Stimulated activated CD8-positive, alpha-beta memory T cell treated with anti-CD3 and anti-CD28 coated beads, Interleukin-15, amount 100 ng/mL, for 1 hour (primary cell): Measurements from ENCODE around the gene EIF5B.

Source experiments
- DNase-seq: peaks from one replicate; pipeline ENCODE4 v3.0.0-alpha.2; 2020; ENCODE audit warnings: low read depth

EIF5B gene

DNA sequence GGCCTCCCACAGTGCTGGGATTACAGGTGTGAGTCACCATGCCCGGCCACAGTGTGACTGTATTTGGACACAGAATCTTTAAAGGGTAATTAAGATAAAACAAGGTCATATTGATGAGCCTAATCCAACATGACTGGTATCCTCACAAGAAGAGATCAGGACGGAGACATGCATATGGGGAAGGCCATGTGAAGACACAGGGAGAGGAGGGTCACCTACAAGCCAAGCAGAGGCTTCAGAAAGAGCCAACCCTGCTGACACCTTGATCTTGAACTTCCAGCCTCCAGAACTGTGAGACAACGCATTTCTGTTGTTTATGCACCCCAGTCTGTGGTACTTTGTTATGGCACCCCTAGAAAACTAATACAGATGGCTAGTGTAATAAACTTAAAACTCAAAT, 80.2 kb downstream of the EIF5B start:
- DNase-seq = no peak

DNA sequence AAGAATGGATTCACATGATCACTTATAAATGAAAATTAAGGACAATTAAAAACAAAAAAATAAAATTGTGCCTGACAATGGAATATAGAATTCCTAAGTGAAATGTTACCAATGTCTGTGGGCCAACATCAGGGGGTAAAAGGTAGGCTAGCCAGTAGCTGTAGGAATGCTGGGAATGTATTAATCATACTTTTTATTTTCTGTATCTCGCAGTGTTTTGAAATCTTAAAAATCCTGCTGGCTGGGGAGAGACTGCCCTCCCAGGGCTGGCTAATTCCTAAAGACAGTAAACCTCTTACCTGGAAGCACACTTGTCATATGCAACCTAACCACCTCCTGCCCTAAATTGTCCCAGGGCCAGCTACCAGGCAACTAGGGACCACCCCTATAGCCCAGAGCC, 82.8 kb downstream of the EIF5B start:
- no peak for DNase-seq

DNA sequence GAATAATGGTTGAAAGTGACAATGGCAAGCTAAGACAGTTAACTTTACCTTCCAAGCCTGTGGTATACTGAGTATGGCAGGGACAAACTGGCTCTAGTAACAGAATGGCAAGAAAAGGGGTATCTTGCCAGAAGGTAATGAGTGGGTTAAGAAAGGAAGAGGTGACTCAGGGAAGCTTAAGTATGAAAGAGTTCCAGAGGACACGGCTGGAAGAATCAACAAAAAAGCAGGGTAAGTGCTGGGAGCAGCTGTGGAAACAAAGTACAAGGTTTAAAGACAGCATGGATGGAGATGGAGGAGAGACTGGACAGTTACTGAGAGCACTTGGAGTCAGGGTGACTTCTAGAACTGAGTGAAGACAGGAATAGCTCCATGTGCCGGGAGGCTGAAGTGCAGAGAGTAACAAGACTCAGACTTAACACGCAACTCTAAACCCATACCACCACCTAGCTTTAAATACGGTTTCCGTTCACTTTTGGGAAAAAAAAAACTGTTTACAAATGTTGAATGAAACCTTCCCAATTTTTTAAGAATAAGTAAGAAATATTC, 83.6 kb downstream of the EIF5B start:
- DNase-seq = no peak

DNA sequence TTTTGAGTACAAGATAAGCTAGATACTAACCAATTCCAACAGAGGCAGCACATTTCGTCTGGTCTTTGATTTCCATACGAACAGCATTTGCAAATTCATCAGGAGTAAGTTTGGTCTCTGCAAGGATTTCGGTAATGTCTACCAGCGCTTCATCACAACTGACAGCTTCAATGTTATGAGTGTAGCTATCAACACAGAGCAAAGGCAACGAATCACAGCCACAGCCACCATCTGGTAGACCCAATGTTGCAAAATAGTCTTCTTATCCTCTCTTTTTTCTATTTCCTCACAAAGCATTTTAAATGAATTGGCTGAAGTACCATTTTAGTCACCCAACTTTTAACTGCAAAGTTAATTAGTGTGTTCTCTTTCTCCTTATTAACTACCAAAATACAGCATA, 84.3 kb downstream of the EIF5B start:
- DNase-seq = no peak

DNA sequence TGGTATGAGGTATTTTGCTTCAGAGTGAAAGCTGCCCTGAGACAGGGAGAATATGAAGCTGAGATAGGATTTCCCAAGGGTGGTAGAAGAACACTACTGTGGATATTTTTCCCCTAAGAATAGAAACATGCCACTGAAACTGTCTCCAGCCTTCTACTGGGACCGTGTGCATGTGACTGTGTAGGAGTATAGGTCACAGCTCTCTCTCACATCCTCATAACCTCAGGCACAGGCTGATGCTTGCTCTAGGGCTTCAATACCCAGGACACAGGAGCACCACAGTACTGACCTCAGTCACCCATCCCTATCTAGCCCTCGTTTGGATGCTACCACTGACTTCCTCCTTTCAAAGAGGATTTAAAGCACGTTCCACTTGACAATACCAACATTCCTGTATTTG, 85.4 kb downstream of the EIF5B start:
- DNase-seq = no peak

DNA sequence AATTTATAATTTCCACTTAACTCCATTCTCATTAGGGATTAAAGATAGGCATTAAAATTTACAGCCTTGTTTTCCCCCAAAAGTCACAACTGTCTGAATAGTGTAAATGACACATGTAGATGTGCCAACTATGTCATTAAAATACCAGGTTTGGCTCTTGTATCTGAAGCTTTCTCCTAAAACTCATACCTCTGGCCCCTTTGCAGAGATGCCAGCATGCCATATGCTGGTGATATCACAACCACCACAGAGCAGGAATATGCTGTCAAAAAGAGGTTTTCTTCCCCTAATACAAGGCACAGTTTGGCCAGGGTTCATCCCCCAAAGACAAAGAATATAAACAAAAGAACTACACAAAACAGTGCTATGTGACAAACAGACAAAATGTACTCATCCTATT, 87.2 kb downstream of the EIF5B start:
- no peak for DNase-seq

DNA sequence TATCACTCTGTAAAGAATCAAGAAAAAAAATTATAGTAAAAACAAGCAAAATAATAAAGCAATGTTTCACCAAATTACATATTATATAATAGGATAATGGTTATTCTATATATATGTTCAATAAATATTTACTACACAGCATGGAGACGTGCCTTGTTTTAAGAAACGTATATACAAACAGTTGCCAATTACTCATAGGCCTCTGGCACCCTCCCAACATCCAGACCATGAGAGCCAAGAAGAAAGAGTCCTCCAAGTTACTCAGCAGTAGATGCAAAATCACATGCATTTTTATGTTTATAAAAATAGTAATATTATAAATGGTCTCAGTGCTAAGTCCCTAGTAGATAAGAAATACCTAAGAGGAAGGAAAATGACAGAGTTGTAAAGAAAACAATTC, 87.8 kb downstream of the EIF5B start:
- DNase-seq = no peak

DNA sequence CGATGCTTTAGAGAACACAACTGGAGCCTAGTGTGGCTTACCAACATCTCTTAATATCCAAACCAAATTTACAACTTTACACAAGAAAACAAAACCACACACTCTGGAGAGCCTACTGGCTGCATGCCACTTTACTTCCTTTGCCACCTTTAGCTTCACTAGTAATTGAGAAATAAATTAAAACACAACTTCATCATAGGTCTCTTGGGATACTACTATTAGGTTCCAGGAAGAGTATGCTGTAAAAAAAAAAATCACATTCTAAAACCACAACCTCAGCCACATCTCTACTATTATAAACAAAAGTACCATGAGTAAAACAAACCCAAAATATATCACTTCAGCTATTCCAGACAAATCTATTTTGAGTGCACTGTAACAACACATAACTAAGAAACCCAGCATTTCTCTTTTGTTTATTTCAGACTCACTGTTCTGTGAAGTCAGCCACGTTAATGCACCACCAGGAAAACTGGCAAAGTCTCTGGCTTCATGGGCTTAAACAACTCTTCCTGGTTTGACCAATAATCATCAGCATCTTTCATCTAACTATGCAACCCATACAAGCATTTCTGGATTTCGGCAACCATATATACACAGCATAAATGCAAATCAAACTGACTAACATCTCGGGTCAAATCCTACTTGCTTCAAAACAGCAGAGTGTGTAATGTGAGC, 93.6 kb downstream of the EIF5B start:
- DNase-seq = no peak

DNA sequence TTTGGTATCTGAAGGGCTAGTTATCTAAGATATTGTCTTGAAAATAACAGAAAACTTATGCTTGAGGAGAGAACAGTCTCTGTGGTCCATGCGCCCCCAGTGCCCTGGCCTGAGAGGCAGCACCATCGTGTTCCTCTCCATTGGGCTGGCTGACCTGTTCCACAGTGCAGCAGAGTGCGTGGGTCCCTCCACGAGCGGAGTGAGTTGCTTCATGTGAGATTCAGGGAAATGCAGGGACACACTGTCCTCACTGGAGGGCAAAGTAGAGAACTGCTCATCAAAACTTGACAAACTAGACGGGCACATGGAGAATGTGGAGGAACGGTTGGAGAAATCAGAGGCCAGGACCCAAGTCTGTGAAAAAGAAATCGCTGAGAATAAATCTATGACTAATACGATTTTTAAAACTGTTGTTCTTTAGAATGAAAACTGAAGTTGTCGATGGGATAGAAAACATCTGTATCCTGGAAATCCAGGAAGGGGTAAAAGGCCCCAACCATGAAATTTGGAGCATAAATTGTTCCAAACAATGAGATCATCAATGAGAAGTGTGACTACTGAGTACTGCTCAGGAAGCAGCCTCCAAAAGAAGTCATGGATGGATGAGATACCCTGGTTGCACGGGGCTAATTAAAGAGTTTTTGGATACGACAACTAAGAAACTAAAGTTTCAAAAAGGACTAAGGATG, 94.5 kb downstream of the EIF5B start:
- no peak for DNase-seq

DNA sequence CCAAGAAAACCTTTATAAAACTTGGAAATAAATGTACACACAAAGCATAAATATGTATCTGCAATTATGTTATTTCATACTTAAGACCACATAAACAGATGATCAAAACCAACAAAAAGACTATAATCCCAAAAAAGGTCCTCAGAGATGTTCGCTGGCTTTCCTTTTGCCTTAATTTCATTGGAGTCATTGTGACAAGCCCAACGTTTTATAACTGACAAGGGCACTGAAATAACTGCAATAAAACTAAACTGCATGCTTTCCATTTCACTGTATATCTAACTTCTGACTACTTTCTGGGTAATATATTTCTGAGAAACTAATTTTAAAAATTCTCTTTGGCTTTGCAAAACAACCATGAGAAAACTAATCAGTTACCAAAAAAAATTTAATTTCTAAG, 96.2 kb downstream of the EIF5B start:
- DNase-seq = no peak

DNA sequence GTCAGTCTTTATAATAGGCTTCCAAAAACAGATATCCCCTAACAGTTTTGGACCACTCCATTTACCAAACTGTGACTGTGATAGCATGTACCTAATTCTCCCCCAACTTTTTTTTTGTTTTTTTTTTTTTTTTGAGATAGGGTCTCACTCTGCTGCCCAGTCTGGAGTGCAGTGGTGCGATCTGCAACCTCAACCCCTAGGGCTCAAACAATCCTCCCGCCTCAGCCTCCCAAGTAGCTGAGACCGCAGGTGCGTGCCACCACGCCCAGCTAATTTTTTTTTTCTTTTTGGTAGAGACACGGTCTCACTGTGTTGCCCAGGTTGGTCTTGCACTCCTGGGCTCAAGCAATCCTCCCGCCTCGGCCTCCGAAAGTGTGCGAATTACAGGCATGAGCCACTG, 99.7 kb downstream of the EIF5B start:
- no peak for DNase-seq

DNA sequence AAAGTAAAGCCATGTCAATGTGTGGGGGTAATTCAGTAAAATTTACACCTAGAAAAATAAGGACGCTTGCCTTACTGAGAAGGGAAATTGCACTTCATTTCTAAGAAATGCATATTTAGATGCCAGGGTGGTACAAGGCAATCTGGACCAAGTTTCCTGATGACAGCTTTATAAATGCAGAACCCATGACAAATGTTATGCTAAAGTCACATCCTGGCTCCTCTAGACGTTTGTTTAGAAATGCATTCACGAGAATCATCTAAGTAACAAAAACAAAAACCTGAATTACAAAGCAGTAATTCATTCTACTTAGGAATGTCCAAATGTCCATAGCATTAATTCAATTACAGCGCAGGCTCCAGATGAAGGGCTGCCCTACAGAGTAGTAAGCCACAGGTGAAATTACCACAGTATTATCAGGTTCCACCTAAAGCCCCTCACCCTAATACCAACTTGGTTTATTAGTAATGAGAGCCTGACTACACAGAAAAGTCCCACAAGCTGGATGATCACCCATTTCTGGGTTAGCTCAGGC, 102.8 kb downstream of the EIF5B start:
- no peak for DNase-seq

DNA sequence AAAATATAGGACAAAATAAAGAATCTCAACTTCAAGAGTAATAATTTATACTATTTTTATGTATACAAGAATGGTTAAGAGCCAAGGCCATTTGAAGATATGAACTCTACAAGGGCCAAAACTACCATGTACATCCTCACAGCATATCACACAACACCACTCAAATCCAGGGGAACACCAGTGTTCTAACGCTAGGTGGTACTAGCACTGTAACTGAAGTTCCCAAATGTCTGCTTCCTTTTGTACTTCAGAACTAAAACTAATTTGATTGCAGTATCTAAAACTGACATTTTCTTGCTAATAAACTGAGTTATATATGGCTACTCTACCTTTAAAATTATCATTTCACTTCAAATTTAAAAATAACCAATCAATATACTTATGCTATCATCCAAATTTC, 105.6 kb downstream of the EIF5B start:
- no peak for DNase-seq

DNA sequence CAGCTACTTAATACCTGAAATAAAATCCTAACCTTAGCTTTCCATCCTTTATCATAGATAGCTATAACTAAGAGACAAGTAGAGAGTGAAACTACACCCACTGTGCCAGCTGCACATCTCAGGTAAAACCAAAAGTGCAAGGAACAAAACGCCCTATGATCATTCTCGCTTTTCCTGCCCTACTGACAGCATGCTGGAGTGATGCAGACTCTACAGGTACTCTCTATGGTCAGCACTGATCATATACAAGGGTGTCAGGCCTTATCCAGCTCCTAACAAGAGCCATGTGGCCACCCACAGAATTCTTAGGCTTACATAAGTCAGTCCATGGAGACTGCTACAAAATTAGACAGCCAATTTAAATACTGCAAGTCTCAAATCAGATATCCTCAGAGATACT, 107.0 kb downstream of the EIF5B start:
- no peak for DNase-seq

DNA sequence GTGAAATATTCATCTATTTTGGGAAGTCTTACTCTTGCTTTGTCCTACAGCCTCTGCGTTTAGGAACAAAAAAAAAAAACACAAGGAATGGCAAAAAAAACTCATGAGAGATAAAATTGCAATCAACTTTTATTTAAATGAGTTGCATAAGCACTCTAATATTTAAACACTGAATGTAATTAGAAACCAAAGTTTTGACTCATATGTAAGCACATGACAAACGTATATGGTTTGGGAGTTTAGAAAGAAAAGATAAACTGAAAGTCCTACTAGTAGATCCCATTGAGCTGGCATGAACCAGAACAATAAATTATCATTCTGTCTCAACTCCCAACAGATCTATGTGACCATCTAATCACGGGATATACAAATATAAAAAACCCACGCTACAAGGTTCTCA, 107.9 kb downstream of the EIF5B start:
- no peak for DNase-seq

DNA sequence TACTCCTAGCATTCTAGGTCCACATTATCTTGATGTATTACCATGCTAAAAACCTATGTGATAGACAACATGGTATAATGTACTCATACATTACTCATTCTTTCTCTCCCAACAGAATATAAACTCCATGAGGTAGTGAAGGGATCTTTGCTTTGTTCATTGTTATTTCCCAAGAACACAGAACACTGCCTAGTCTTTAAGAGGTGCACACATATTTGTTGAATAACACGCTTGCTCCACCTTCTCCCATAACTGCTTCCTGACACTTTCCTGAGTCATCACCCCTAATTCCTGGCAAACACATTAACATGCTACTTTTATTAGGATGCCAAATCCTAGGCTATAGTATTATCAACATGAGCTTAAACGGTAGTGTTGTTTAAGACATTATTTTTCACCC, 111.4 kb downstream of the EIF5B start:
- no peak for DNase-seq

DNA sequence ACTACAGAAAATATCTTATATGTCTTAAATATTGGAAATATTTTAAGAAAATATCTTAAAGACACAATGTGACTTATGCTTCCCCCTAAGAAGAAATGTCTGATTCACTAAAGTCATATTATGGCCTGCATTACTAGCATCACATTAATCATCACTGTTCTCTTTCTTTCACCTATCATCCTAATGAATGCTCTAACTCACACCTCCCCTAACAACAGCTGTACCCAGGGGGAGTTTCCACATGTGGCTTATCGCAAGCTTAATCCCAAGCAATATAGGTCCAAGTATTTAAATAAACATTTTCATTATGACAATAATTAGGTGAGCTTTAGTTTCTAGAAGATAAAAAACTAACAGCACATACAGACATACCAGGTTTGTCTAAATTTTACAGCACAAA, 113.0 kb downstream of the EIF5B start:
- DNase-seq = no peak
